ENCODE measurements around the gene SMG1.

DNA sequence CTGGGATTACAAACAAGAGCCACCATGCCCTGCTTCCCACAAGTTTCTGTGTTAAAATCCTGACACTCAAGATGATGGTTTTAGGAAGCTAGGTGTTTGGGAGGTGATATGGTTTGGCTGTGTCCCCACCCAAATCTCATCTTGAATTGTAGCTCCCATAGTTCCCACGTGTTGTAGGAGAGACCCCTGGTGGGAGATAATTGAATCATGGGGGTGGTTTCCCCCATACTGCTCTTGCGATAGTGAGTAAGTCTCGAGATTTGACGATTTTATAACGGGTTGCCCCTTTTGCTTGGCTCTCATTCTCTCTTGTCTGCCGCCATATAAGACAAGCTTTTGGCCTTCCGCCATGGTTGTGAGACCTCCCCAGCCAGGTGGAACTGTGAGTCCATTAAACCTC lies 17.2 kb upstream of the SMG1 start:
- TF ChIP-seq CTCF (IDR thresholded peaks at IDR 0.05) = no peak
- TF ChIP-seq POLR2A (IDR thresholded peaks at IDR 0.05) = no peak

Measured in uterus (tissue), 2 donors.